GM23338 (cell line): ENCODE measurements around the gene GBF1. TPM values are rescaled to one million over a fixed set of nuclear protein-coding genes. Genes with fewer than 3 reads are reported as not detected.

Source experiments
- ATAC-seq: fragments of 200-7000 bp; cut with Tn5 transposase; 3 replicates; pipeline ENCODE4 v1.9.1; 2020
- DNase-seq: peaks from one replicate; pipeline ENCODE4 v3.0.0-alpha.2; 2015; ENCODE audit warnings: low spot score
- H2AFZ ChIP-seq: fragments of 200-600 bp; sonication (generic); 2 replicates; pipeline ENCODE4 v1.8.0; 2016; ENCODE audit warnings: antibody characterized with exemption, mild to moderate bottlenecking, moderate library complexity
- H3F3A ChIP-seq: fragments of 200-600 bp; sonication (generic); replicated peaks from 2 replicates; pipeline ENCODE4 v1.8.0; 2017; ENCODE audit warnings: antibody characterized with exemption, mixed run types, low read depth
- H3K27ac ChIP-seq: fragments of 200-600 bp; sonication (generic); 2 replicates; pipeline ENCODE4 v1.6.1; 2016; ENCODE audit warnings: low read depth
- H3K27me3 ChIP-seq: fragments of 200-600 bp; sonication (generic); 2 replicates; pipeline ENCODE4 v1.8.0; 2016; ENCODE audit warnings: mild to moderate bottlenecking, mixed run types, moderate library complexity; ENCODE audit not compliant: insufficient read depth
- H3K36me3 ChIP-seq: fragments of 200-600 bp; sonication (generic); 2 replicates; pipeline ENCODE4 v1.8.0; 2016; ENCODE audit warnings: mild to moderate bottlenecking; ENCODE audit not compliant: insufficient read depth
- H3K4me1 ChIP-seq: fragments of 200-600 bp; sonication (generic); 2 replicates; pipeline ENCODE4 v1.8.0; 2016; ENCODE audit warnings: mild to moderate bottlenecking, moderate library complexity; ENCODE audit not compliant: insufficient read depth
- H3K4me2 ChIP-seq: fragments of 200-600 bp; sonication (generic); 2 replicates; pipeline ENCODE4 v1.7.1; 2017; ENCODE audit warnings: mixed run types
- H3K4me3 ChIP-seq: fragments of 200-600 bp; sonication (generic); 2 replicates; pipeline ENCODE4 v1.6.1; 2016; ENCODE audit warnings: mixed run types
- H3K79me2 ChIP-seq: fragments of 200-600 bp; sonication (generic); replicated peaks from 2 replicates; pipeline ENCODE4 v1.8.0; 2017; ENCODE audit warnings: mild to moderate bottlenecking; ENCODE audit not compliant: insufficient read depth
- H3K9me2 ChIP-seq: fragments of 200-600 bp; sonication (generic); 2 replicates; pipeline ENCODE4 v1.8.0; 2017; ENCODE audit not compliant: insufficient read depth
- H4K20me1 ChIP-seq: fragments of 200-600 bp; sonication (generic); replicated peaks from 2 replicates; pipeline ENCODE4 v1.8.0; 2017; ENCODE audit warnings: mild to moderate bottlenecking; ENCODE audit not compliant: insufficient read depth
- H3K27ac Mint-ChIP-seq: 2 replicates; pipeline ENCODE4 v1.8.0; 2020; ENCODE audit warnings: inconsistent platforms, mild to moderate bottlenecking, moderate library complexity, mixed read lengths
- H3K27me3 Mint-ChIP-seq: 3 replicates; pipeline ENCODE4 v1.8.0; 2022; ENCODE audit warnings: low read depth, mild to moderate bottlenecking, moderate library complexity, mixed read lengths, inconsistent platforms; ENCODE audit not compliant: insufficient read depth, poor library complexity
- H3K36me3 Mint-ChIP-seq: 3 replicates; pipeline ENCODE4 v1.8.0; 2021; ENCODE audit warnings: low read depth, mild to moderate bottlenecking, inconsistent platforms, moderate library complexity, mixed read lengths
- H3K4me1 Mint-ChIP-seq: 3 replicates; pipeline ENCODE4 v1.8.0; 2020; ENCODE audit warnings: mild to moderate bottlenecking, inconsistent platforms, mixed read lengths
- H3K4me3 Mint-ChIP-seq: 3 replicates; pipeline ENCODE4 v1.8.0; 2021; ENCODE audit warnings: moderate library complexity, mild to moderate bottlenecking, inconsistent platforms, mixed read lengths
- H3K9me3 Mint-ChIP-seq: 3 replicates; pipeline ENCODE4 v1.8.0; 2020; ENCODE audit warnings: moderate library complexity, mild to moderate bottlenecking, inconsistent platforms, mixed read lengths
- CREB1 ChIP-seq: fragments of 250-450 bp; sonication (Bioruptor Pico); IDR thresholded peaks from 2 replicates; pipeline ENCODE4 v1.5.0; 2020; ENCODE audit warnings: low read depth, mild to moderate bottlenecking, moderate library complexity
- EZH2 ChIP-seq: fragments of 200-600 bp; sonication (generic); IDR thresholded peaks from one replicate; pipeline ENCODE4 v1.8.0; 2017; ENCODE audit warnings: antibody characterized with exemption, mild to moderate bottlenecking, low read depth; ENCODE audit not compliant: unreplicated experiment
- EZH2phosphoT487 ChIP-seq: fragments of 200-600 bp; sonication (generic); IDR thresholded peaks from one replicate; pipeline ENCODE4 v1.8.1; 2018; ENCODE audit warnings: antibody characterized with exemption; ENCODE audit not compliant: unreplicated experiment
- JUNB ChIP-seq: IDR thresholded peaks from one replicate; pipeline ENCODE4 v1.6.1; 2016; ENCODE audit warnings: antibody characterized with exemption; ENCODE audit not compliant: unreplicated experiment
- POLR2AphosphoS5 ChIP-seq: IDR thresholded peaks from 2 replicates; pipeline ENCODE4 v1.6.1; 2016; ENCODE audit warnings: antibody characterized with exemption, low read depth
- REST ChIP-seq: IDR thresholded peaks from one replicate; pipeline ENCODE4 v1.6.1; 2018; ENCODE audit warnings: antibody characterized with exemption; ENCODE audit not compliant: unreplicated experiment
- STAT1 ChIP-seq: IDR thresholded peaks from one replicate; pipeline ENCODE4 v1.6.1; 2016; ENCODE audit warnings: antibody characterized with exemption; ENCODE audit not compliant: unreplicated experiment
- ZNF114 ChIP-seq: fragments of 250-450 bp; sonication (Bioruptor Pico); IDR thresholded peaks from 2 replicates; pipeline ENCODE4 v1.5.0; 2020; ENCODE audit warnings: mild to moderate bottlenecking, moderate library complexity
- ZNF462 ChIP-seq: fragments of 250-450 bp; sonication (Bioruptor Pico); IDR thresholded peaks from 2 replicates; pipeline ENCODE4 v1.5.0; 2020; ENCODE audit warnings: mild to moderate bottlenecking, moderate library complexity
- long read RNA-seq: library from polyadenylated mRNA; unstranded; transcript quantifications from one replicate; pipeline ENCODE4 v2.0.0, GENCODE V29; 2020; ENCODE audit not compliant: unreplicated experiment
- polyA plus RNA-seq: library from polyadenylated mRNA; unstranded; fragments of >200 nt; fragmentation: Nextera tagmentation; extraction: Ambion mirVana; gene quantifications from 2 replicates; pipeline ENCODE4 v1.2.1, GENCODE V29; 2016
- total RNA-seq: library from RNA; depleted of rRNA; stranded (reverse); fragments of >200 nt; shearing (Covaris generic); gene quantifications from 2 replicates; pipeline ENCODE4 v1.2.3, GENCODE V29; 2014; rRNA removed

GBF1 gene, protein sequence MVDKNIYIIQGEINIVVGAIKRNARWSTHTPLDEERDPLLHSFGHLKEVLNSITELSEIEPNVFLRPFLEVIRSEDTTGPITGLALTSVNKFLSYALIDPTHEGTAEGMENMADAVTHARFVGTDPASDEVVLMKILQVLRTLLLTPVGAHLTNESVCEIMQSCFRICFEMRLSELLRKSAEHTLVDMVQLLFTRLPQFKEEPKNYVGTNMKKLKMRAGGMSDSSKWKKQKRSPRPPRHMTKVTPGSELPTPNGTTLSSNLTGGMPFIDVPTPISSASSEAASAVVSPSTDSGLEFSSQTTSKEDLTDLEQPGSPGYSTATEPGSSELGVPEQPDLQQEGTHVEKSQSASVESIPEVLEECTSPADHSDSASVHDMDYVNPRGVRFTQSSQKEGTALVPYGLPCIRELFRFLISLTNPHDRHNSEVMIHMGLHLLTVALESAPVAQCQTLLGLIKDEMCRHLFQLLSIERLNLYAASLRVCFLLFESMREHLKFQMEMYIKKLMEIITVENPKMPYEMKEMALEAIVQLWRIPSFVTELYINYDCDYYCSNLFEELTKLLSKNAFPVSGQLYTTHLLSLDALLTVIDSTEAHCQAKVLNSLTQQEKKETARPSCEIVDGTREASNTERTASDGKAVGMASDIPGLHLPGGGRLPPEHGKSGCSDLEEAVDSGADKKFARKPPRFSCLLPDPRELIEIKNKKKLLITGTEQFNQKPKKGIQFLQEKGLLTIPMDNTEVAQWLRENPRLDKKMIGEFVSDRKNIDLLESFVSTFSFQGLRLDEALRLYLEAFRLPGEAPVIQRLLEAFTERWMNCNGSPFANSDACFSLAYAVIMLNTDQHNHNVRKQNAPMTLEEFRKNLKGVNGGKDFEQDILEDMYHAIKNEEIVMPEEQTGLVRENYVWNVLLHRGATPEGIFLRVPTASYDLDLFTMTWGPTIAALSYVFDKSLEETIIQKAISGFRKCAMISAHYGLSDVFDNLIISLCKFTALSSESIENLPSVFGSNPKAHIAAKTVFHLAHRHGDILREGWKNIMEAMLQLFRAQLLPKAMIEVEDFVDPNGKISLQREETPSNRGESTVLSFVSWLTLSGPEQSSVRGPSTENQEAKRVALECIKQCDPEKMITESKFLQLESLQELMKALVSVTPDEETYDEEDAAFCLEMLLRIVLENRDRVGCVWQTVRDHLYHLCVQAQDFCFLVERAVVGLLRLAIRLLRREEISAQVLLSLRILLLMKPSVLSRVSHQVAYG (N-terminal part only)
- total RNA-seq, result 27.2 and 32.6 TPM in 2 replicates
- 6.5 and 7.5 TPM in 2 replicates for polyA plus RNA-seq
- long read RNA-seq, partial matches to known transcripts, result 4 of 5 reads
- long read RNA-seq, other reads (novel, unspliced or antisense), result 1 of 5 reads

DNA sequence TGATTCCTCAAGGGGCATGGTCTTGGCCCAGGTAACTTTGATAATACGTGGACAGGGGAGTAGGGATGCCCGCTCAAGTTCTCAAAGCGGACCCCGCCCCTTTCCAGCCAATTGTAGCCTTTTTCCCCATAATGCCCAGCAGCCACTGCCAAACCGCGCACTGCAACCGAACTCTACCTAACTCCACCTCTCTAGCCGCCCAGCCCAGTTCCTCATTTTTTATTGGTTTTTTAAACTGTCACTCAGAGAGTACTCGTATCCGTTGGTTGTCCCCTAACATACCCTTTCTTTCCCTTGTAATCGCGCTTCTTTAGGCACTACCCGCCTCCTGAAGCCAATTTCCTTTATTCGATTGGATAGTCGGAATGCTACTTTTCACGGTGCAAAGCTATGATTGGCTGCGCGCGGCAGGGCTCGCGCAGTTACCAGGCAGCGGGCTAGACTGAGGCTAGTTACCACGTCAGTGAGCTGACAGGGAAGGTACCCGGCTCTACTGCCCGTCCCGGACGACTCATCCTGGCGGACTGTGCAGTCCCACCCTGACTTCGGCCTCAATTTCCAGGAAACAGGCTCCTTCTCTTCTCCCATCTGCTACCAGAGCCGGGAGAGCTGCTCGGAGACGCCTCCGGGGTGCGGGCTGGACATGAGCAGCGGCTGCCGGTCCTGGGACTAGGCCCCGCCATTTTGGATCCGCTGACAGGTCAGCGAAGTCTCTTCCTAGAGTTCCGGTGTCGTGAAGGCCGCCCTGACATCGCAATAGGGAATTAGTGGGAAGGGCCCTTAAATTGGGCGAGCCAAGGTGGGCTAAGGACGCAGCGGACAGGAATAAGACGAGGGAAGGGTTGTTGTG lies at the start of gene GBF1:
GBF1 (plus strand) TSS at position 451 of the 850 bp plus-strand sequence. CDS start 13,407 bp downstream, outside the sequence.
- H3K9me2 ChIP-seq, result no peaks in the 10 kb centered on the region
- no peaks in the 10 kb centered on the region; the same call in 1 of the 3 replicates for H3K36me3 Mint-ChIP-seq
- peak within 1 kb of the TSS; percentile 43; the same call in 1 of the 2 replicates for H3K27ac Mint-ChIP-seq
- H3K4me3 Mint-ChIP-seq, result peak within 1 kb of the TSS; percentile 94
- H3K27me3 Mint-ChIP-seq, result peaks cover 34% of the 10 kb centered on the region
- H3K4me1 ChIP-seq, result peaks cover 15% of the 10 kb centered on the region
- peaks cover 38% of the 10 kb centered on the region for H3K27me3 ChIP-seq
- no peak within 1 kb of the TSS for H3K27ac ChIP-seq
- peaks cover 27% of the 10 kb centered on the region for H3K4me1 Mint-ChIP-seq
- H3K9me3 Mint-ChIP-seq, result no peaks in the 10 kb centered on the region; the same call in 2 of the 3 replicates
- no peaks in the 10 kb centered on the region for H3F3A ChIP-seq
- peak within 1 kb of the TSS; percentile 52 for H2AFZ ChIP-seq
- DNase-seq, result peak; percentile 100
- H3K4me2 ChIP-seq, result peak within 1 kb of the TSS; percentile 100
- H3K79me2 ChIP-seq, result peaks cover 46% of the 10 kb centered on the region
- no peaks in the 10 kb centered on the region for H3K36me3 ChIP-seq
- H3K4me3 ChIP-seq, result peak within 1 kb of the TSS; percentile 64
- peak; percentile 85 for ATAC-seq
- H4K20me1 ChIP-seq, result peaks cover 38% of the 10 kb centered on the region
- no peak for TF ChIP-seq EZH2
- no peak for TF ChIP-seq STAT1
- peak; percentile 89 for TF ChIP-seq CREB1 (CRISPR knock-in tag)
- no peak for TF ChIP-seq EZH2phosphoT487
- no peak for TF ChIP-seq ZNF462 (CRISPR knock-in tag)
- TF ChIP-seq ZNF114 (CRISPR knock-in tag), result no peak
- TF ChIP-seq POLR2AphosphoS5, result peak; percentile 66
- TF ChIP-seq JUNB, result no peak
- no peak for TF ChIP-seq REST
